Erythroblast (primary cell): ENCODE results near the gene FAM83B.

Experiments used
- GATA1 ChIP-seq: IDR thresholded peaks from 2 replicates; pipeline ENCODE4 v1.6.1; 2011; ENCODE audit warnings: low read depth, mild to moderate bottlenecking, control low read depth, low read length, moderate library complexity
- POLR2A ChIP-seq: IDR thresholded peaks from 2 replicates; pipeline ENCODE4 v1.6.1; 2011; ENCODE audit warnings: mild to moderate bottlenecking, low read length

GRCh38 chr6:54810147-54810546 is 36.4 kb upstream of the FAM83B start:
- no peak for TF ChIP-seq POLR2A
- no peak for TF ChIP-seq GATA1
